Activated T-helper 1 cell treated with anti-CD3 and anti-CD28 coated beads, Interleukin-2, amount 50 U/mL, for 16 hours (primary cell): ENCODE results near the gene MAP4K2.

Experiments used
- DNase-seq, 2 donors: peaks; one replicate each; pipeline ENCODE4 v3.0.0-alpha.2; 2020; ENCODE audit warnings: low read depth in 1 of 2, low spot score in 1 of 2

Gene MAP4K2

GRCh38 chr11:64769283-64769682 is 33.7 kb downstream of the MAP4K2 start:
- no peak for DNase-seq

- no peak for DNase-seq
These were observed 34.7 kb downstream of the MAP4K2 start for GRCh38 chr11:64768300-64768694.

GRCh38 chr11:64767344-64768299 is 35.4 kb downstream of the MAP4K2 start:
- DNase-seq, result peak; percentile 66 to 74

- no peak for DNase-seq
These were observed 36.1 kb downstream of the MAP4K2 start for GRCh38 chr11:64766881-64767280.

- DNase-seq, result no peak
These were observed 37.0 kb downstream of the MAP4K2 start for GRCh38 chr11:64765851-64766665.

GRCh38 chr11:64765291-64765850 is 37.6 kb downstream of the MAP4K2 start:
- no peak for DNase-seq

GRCh38 chr11:64764753-64765152 is 38.3 kb downstream of the MAP4K2 start:
- DNase-seq, result no peak

- DNase-seq, result no peak
These were observed 38.9 kb downstream of the MAP4K2 start for GRCh38 chr11:64764040-64764611.

- no peak for DNase-seq
These were observed 39.4 kb downstream of the MAP4K2 start for GRCh38 chr11:64763526-64764039.

GRCh38 chr11:64762674-64763525 is 40.1 kb downstream of the MAP4K2 start:
- no peak for DNase-seq

GRCh38 chr11:64762277-64762673 is 40.7 kb downstream of the MAP4K2 start:
- DNase-seq, result no peak

- no peak for DNase-seq
These were observed 42.1 kb downstream of the MAP4K2 start for GRCh38 chr11:64760759-64761420.

GRCh38 chr11:64759722-64760719 is 43.0 kb downstream of the MAP4K2 start, which contains the start of gene PYGM:
TSS of gene PYGM (minus strand) at chr11:64759974. CDS start at chr11:64759898, 76 bp downstream.
- no peak for DNase-seq

GRCh38 chr11:64759131-64759721 is 43.8 kb downstream of the MAP4K2 start:
- DNase-seq, result no peak

GRCh38 chr11:64758330-64759079 is 44.5 kb downstream of the MAP4K2 start:
- no peak for DNase-seq

- no peak for DNase-seq
These were observed 45.3 kb downstream of the MAP4K2 start for GRCh38 chr11:64757549-64758329.
